Hepatocyte (in vitro differentiated cells): ENCODE data around the gene PHB1. TPM values are rescaled to one million over a fixed set of nuclear protein-coding genes. Genes with fewer than 3 reads are reported as not detected.
"Not testable (repeated sequence)": the region's sequence is repeated elsewhere in the genome, so short reads cannot be mapped to it uniquely, and the experiment has no call there.

Experiments used
- DNase-seq: peaks from one replicate; pipeline ENCODE4 v3.0.0-alpha.2; 2016; ENCODE audit warnings: low spot score
- H2AFZ ChIP-seq: fragments of 200-600 bp; sonication (generic); 2 replicates; pipeline ENCODE4 v1.6.0; 2016; ENCODE audit warnings: antibody characterized with exemption, mild to moderate bottlenecking
- H3K27ac ChIP-seq: fragments of 200-600 bp; sonication (generic); 2 replicates; pipeline ENCODE4 v1.5.1; 2016; ENCODE audit warnings: mild to moderate bottlenecking
- H3K27me3 ChIP-seq: fragments of 200-600 bp; sonication (generic); 2 replicates; pipeline ENCODE4 v1.6.1; 2016
- H3K36me3 ChIP-seq: fragments of 200-600 bp; sonication (generic); replicated peaks from 2 replicates; pipeline ENCODE4 v1.5.1; 2016; ENCODE audit warnings: low read depth; ENCODE audit not compliant: insufficient read depth
- H3K4me1 ChIP-seq: fragments of 200-600 bp; sonication (generic); 2 replicates; pipeline ENCODE4 v1.5.1; 2016; ENCODE audit warnings: mild to moderate bottlenecking, moderate library complexity; ENCODE audit not compliant: insufficient read depth
- H3K4me2 ChIP-seq: fragments of 200-600 bp; sonication (generic); 2 replicates; pipeline ENCODE4 v1.6.0; 2016
- H3K4me3 ChIP-seq: fragments of 200-600 bp; sonication (generic); 2 replicates; pipeline ENCODE4 v1.5.1; 2016; ENCODE audit warnings: mild to moderate bottlenecking
- H3K79me2 ChIP-seq: fragments of 200-600 bp; sonication (generic); 2 replicates; pipeline ENCODE4 v1.6.0; 2017; ENCODE audit warnings: mild to moderate bottlenecking
- H3K9me2 ChIP-seq: fragments of 200-600 bp; sonication (generic); replicated peaks from 2 replicates; pipeline ENCODE4 v1.6.0; 2017; ENCODE audit warnings: mild to moderate bottlenecking; ENCODE audit not compliant: insufficient read depth
- H3K9me3 ChIP-seq: fragments of 200-600 bp; sonication (generic); 2 replicates; pipeline ENCODE4 v1.5.1; 2016; ENCODE audit warnings: low read depth, mild to moderate bottlenecking
- H4K20me1 ChIP-seq: fragments of 200-600 bp; sonication (generic); 2 replicates; pipeline ENCODE4 v1.6.0; 2016; ENCODE audit warnings: mild to moderate bottlenecking; ENCODE audit not compliant: insufficient read depth, poor library complexity, severe bottlenecking
- CTCF ChIP-seq: fragments of 200-600 bp; sonication (generic); IDR thresholded peaks from 2 replicates; pipeline ENCODE4 v1.5.1; 2016; ENCODE audit warnings: antibody characterized with exemption, mild to moderate bottlenecking; ENCODE audit not compliant: poor library complexity
- EZH2 ChIP-seq: fragments of 200-600 bp; sonication (generic); IDR thresholded peaks from 2 replicates; pipeline ENCODE4 v1.6.1; 2016; ENCODE audit warnings: antibody characterized with exemption, mild to moderate bottlenecking, borderline replicate concordance
- EZH2phosphoT487 ChIP-seq: fragments of 200-600 bp; sonication (generic); IDR thresholded peaks from one replicate; pipeline ENCODE4 v1.6.1; 2018; ENCODE audit warnings: antibody characterized with exemption, mild to moderate bottlenecking, low read depth, moderate library complexity; ENCODE audit not compliant: unreplicated experiment, severe bottlenecking
- WGBS: methylation state at CpG from one replicate; pipeline ENCODE4 v1.1.6; 2016; ENCODE audit warnings: low lambda C conversion rate; ENCODE audit errors: missing lambda C conversion rate; 5-methylcytosine and 5-hydroxymethylcytosine counted together
- polyA plus RNA-seq: library from polyadenylated mRNA; unstranded; fragments of >200 nt; fragmentation: Nextera tagmentation; extraction: Ambion mirVana; gene quantifications from 2 replicates; pipeline ENCODE4 v1.2.1, GENCODE V29; 2016
- total RNA-seq: library from RNA; depleted of rRNA; stranded (reverse); fragments of >200 nt; gene quantifications from 2 replicates; pipeline ENCODE4 v1.2.3, GENCODE V29; 2014

Gene PHB1
- total and polyA plus RNA-seq, 2 experiments from 2014 or later: 114 to 171 TPM

GRCh38 chr17:49425004-49425286 lies 10.3 kb upstream of the PHB1 start:
- Histone ChIP-seq H3K27me3 (no peaks in the 10 kb centered on the region), H3K4me2 (no peak overlapping the region), H3K27ac (no peak overlapping the region), H4K20me1 (no peaks in the 10 kb centered on the region), H2AFZ (no peak overlapping the region), H3K9me2 (no peaks in the 10 kb centered on the region), H3K9me3 (no peaks in the 10 kb centered on the region), H3K4me3 (no peak overlapping the region), H3K4me1 (no peaks in the 10 kb centered on the region), H3K36me3 (no peaks in the 10 kb centered on the region), H3K79me2 (no peaks in the 10 kb centered on the region)
- DNase-seq: no peak
- TF ChIP-seq EZH2phosphoT487: no peak
- TF ChIP-seq EZH2: no peak
- TF ChIP-seq CTCF: no peak

- H3K4me1 ChIP-seq, H3K4me2 ChIP-seq, H3K9me2 ChIP-seq, H3K36me3 ChIP-seq, H3K79me2 ChIP-seq, H3K9me3 ChIP-seq, H2AFZ ChIP-seq, DNase-seq, H3K4me3 ChIP-seq, H3K27ac ChIP-seq, H3K27me3 ChIP-seq, H4K20me1 ChIP-seq: not testable (repeated sequence)
- WGBS: 84% methylated on average over 16 of the region's 16 CpGs
Measured at GRCh38 chr17:49424276-49425003, 9.8 kb upstream of the PHB1 start.

- Histone ChIP-seq H3K9me3 (no peaks in the 10 kb centered on the region), H3K27me3 (no peaks in the 10 kb centered on the region), H2AFZ (no peak overlapping the region), H3K36me3 (no peaks in the 10 kb centered on the region), H3K4me1 (no peaks in the 10 kb centered on the region), H3K4me2 (no peak overlapping the region), H3K4me3 (no peak overlapping the region), H3K79me2 (no peaks in the 10 kb centered on the region), H4K20me1 (no peaks in the 10 kb centered on the region), H3K9me2 (no peaks in the 10 kb centered on the region), H3K27ac (no peak overlapping the region)
- WGBS: 30% methylated on average over 1 of the region's 1 CpG
- TF ChIP-seq EZH2 (no peak), EZH2phosphoT487 (no peak), CTCF (no peak)
- DNase-seq: no peak
Measured at GRCh38 chr17:49422714-49423113, 8.0 kb upstream of the PHB1 start.

GRCh38 chr17:49419761-49420160 lies 5.1 kb upstream of the PHB1 start:
- H2AFZ ChIP-seq, H3K9me3 ChIP-seq, H4K20me1 ChIP-seq, DNase-seq, H3K27me3 ChIP-seq, H3K27ac ChIP-seq, H3K36me3 ChIP-seq, H3K4me3 ChIP-seq, H3K9me2 ChIP-seq, H3K4me1 ChIP-seq, H3K79me2 ChIP-seq, H3K4me2 ChIP-seq: not testable (repeated sequence)
- WGBS: 85% methylated on average over 9 of the region's 23 CpGs

- not testable (repeated sequence) for H3K9me2 ChIP-seq, H3K79me2 ChIP-seq, H3K36me3 ChIP-seq, H3K27me3 ChIP-seq, H2AFZ ChIP-seq, H3K4me3 ChIP-seq, H3K4me2 ChIP-seq, H3K27ac ChIP-seq, DNase-seq, H3K4me1 ChIP-seq, H4K20me1 ChIP-seq, H3K9me3 ChIP-seq
- WGBS: 84% methylated on average over 25 of the region's 32 CpGs
Measured at GRCh38 chr17:49418754-49419740, 4.4 kb upstream of the PHB1 start.
